NOMO-1 (cell line): Measurements from ENCODE around the gene TTYH2.

ENCODE experiments used
- DNase-seq, 2 experiments: peaks; one replicate each; lab custom pipeline; 2025; ENCODE audit not compliant: unreplicated experiment in 2 of 2; lab: John Stamatoyannopoulos, UW

The TTYH2 gene

DNA sequence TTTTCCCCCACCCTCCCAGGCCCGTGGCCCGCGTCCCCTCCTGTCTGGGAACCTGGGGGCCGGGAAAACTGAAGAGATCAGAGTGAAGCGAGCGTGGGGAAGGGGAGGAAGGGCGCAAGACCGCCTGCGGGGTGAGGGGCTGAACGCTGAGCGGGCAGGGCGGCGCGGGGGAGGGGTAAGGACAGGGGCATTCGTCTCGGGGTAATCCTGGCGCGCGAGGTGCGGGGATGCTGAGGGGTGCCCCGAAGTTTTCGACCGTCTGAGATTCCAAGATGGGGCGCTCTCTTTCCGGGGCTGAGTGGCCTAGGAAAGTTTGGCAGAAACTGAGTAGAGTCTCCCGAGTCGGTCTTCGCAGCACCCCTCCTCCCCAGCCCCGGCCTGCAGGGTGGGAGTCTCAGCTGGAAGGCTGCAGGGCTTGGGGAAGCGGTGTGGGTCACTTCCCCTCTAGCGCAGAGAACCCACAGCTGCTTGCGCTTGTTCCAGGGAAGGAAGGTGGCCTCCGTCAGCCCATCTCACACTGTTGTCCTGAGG is 555 bp downstream of the TTYH2 start:
- peak; percentile 36 to 50 for DNase-seq

DNA sequence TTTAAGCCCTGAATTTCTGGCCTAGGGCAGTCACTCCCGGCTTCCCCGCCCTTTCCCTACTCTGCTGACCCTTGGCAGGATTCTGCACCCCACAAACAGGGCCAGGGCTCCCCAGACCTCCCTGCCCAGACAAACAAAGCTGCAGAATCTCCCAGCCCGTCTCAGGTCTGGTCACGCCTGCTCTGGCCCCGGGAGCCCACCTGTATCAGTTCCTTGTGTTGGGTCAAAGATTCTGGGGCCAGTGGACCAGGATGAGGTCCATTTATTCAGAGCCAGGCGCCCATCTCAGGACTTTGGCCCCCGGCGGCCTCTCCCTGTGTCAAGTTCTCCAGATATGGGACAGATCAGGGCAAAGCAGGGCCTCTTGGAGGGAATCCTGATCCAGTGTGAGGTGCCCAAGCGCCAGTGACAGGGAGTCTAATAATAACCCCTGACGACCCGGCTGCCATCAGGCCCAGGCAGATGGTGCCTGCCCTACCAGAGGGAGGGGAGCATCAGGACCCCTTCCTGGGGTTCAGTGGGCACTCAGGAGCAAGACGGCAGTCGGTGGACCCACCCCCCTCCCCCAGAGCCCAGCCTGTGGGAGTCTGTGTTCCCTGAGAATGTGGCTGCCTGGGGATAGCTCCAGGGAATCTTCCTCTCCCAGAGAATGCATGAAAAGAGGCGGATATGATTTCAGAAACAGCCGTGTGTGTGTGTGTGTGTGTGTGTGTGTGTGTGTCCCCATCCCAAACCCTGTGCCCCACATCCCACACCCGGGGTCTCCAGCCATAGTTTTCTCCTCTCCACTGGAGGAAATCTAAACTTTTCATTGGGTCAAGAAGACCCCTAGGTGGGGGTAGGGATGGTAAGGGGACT is 1.3 kb downstream of the TTYH2 start:
- no peak for DNase-seq

DNA sequence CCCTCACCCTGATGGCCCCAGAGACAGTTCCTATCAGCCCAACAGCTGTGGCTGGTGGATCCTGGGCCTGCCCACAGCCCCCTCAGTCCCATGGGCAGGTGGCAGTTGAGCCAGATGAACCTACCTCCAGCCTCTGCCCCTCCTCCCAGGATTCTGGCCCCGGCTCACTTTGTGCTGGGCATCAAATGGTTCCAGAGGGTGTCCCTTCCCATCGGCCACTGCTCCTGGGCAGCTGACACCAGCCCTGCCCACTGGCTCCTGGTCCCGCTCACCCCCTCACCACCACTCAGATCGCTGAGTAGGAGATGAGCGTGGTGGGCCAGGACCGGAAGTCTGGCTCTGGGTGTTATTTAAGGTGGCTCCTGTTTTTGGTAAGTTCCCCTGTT is 2.0 kb downstream of the TTYH2 start:
- no peak for DNase-seq

DNA sequence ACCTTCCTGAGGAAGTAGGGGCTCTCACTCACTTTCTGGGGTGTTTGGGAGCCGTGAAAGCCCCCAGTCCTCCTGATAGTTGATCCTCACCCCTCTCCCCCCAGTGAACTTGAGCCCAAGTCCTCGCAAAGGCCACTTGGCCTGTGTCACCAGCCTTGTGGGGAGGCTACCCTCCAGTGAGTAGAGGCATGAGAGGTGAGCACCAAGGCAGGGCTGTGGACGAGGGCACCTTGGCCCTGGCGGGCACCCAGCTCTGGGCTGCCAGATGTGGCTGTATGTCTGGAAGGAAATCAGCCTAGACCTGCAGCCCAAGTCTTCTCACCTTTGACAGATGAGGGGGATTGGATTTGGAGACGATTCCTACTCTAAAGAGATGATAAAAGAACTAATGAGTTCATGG is 3.1 kb downstream of the TTYH2 start:
- DNase-seq, result no peak

DNA sequence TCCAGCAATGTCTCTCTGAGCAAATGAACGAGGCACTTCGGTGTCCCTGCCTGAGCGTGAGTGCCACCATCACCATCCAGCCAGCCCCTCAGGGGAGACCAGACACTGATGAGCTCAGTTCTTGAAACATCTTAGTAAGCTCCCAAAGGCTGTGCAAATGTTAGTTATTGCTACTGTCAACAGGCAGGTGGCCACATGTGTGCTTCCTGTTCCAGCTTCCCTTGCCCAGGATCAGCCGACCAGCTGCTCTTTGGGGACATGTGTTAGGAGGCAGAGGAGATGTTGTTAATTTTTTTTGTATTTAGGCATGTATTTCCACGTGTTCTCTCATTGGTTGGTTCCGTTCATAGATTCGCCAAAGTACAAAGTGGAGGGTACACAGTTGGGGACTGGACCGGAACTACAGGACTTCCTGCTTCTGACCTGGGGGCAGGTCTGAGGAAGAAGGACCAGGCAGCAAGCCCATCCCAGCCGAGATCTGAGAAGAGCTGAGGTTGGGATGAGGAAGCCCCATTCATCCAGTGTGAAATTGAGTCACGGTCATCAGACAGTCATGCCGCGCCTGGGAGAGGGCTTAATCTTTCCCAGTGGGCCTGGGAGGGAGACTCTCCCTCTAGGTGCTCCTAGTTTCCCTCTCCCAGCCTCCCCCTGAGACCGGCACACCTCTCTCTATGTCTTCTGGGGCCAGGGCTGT is 3.8 kb downstream of the TTYH2 start:
- no peak for DNase-seq

DNA sequence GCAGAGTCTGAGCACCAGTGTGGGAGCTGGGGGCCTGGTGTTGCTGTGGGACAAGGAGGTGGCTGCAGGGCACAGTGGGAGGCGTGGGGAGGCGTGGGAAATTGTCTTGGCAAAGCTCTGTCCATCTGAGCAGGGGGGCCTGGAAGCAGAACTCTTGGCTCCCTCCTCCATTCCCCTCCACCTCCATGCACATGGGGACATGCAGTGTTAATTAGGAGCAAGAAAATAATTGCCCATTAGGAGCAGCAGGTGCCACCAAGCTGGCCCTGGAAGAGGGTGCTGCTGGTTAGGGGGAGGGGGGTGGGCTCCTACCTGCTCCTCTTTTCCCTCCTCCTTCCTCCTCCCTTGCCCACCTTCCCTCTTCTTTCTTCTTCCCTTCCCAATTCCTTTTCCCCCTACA is 4.5 kb downstream of the TTYH2 start:
- no peak for DNase-seq

DNA sequence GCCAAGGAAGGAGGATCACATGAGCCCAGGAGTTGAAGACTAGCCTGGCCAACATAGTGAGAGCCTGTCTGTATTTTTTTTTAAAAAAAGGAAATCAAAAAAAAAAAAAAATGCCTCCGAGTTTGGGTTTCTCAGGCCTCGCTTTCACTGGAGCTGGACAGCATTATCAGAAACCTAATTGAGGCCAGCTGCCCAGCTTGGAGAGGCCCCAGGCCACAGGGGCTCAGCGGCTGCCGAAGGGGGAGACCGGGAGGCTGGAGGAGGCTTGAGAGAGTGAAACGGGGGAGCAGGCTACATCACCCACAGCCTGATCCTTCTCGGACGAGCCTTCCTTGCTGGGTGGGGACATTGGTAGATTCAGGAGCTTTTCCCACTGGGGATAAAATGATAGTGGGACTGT is 5.1 kb downstream of the TTYH2 start:
- DNase-seq, result no peak

DNA sequence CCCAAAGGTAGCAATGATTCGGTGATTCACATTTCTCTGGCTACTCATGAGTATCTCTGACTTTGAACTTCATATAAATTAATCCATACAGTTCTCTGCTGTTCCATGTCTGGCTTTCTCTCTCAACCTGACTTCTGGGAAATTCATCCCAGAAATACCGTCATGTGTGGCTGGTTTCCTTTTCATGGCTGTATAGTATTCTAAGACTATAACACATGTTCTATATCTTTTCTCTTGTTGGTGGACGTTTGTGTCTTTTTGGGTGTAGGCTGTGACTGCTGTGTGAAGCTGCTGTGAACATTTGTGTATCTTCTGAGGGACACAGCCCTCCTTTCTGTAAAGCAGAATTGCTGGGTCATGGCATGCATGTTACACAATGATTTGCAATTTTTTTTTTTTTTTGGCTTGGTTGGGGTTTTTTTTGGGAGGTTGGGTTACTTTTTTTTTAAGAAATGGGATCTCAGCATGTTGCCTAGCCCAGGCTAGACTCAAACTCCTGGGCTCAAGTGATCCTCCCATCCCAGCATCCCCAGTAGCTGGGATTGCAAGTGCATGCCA is 6.3 kb downstream of the TTYH2 start:
- peak in 1 of 2 experiments; percentile 12 for DNase-seq

DNA sequence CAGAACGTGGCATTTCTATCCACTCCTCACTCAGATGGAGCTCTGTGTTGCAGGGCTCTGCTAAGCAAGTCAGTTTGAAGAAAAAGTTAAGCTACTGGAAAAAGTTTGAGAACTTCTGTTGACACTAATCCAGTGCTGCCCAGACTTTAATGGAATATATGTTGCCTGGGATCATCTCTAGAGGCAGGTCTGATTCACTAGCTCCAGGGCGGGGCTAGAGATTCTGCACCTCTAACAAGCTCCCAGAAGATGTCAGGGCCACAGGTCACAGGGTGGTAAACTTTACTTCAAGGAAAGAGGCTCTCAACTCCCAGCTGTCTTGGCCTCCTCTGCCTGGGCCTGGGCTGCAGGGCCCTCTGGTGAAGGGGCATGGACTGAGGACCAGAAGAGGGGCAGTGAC is 6.8 kb downstream of the TTYH2 start:
- no peak for DNase-seq

DNA sequence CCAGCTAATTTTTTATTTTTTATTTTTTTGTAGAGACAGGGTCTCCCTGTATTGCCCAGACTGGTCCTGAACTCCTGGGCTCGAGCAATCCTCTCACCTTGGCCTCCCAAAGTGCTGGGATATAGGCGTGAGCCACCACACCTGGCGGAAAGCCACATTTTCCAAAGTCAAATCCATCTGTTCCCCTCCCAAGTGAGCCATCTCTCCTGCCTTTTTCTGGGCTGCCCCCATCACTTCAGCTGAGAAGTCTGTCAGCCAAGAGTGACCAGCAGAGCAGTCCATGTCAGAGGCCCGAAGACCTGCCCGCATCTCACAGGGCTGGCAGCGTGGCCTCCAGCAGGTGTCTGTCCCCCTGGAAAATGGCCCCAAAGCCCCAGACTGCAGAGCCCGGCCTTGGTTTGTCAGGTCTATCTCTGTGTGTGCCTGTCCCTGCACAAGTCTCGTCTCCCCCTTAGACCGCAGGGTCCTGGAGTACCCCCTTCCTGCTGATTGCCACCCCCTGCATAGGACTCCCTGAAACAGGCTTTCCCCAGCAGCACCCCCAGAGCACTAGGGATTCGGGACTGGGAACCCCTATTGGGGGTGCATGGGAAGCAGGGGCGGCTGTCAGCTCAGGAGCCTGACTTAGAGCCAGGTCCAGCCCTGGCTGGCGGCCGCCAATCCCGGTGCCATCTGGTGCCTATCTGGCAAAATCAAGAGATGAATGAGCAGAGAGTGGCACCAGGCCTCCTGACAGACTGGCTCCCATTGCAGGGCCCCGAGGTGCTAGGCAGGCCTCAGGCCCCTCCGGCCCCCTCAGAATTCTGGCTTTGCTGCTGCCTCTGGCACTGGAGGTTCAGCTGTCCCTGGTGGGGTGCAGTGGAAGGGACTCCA is 7.8 kb downstream of the TTYH2 start:
- no peak for DNase-seq

DNA sequence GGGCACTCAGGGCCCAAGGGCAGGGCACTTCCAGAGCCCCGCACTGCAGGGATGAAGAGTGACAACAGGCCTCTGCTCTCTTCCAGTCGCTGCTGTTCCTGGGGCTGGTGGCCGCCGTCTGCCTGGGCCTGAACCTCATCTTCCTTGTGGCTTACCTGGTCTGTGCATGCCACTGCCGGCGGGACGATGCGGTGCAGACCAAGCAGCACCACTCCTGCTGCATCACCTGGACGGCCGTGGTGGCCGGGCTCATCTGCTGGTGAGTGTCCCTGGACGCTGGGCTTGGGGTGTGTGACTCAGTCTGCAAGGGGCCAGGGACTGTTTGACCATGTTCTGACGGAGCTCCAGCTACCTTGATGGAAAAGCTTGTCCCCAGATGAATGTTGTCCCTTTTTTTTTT is 9.0 kb downstream of the TTYH2 start:
- DNase-seq, result no peak

DNA sequence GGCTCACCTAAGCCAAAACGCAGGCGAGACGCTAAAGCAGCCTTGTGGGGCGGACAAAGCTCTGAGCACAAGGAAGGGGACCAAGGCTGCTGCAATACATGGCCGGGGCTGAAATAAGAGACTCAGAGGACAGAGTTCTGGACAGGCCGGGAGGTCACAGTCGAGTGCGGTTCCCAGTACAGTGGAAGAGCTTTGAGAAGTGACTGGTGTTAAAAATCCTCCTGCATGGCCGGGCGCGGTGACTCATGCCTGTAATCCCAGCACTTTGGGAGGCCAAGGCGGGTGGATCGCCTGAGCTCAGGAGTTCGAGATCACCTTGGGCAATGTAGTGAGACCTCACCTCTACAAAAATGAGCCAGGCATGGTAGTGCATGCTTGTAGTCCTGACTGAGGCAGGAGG is 10.5 kb downstream of the TTYH2 start:
- DNase-seq, result no peak

DNA sequence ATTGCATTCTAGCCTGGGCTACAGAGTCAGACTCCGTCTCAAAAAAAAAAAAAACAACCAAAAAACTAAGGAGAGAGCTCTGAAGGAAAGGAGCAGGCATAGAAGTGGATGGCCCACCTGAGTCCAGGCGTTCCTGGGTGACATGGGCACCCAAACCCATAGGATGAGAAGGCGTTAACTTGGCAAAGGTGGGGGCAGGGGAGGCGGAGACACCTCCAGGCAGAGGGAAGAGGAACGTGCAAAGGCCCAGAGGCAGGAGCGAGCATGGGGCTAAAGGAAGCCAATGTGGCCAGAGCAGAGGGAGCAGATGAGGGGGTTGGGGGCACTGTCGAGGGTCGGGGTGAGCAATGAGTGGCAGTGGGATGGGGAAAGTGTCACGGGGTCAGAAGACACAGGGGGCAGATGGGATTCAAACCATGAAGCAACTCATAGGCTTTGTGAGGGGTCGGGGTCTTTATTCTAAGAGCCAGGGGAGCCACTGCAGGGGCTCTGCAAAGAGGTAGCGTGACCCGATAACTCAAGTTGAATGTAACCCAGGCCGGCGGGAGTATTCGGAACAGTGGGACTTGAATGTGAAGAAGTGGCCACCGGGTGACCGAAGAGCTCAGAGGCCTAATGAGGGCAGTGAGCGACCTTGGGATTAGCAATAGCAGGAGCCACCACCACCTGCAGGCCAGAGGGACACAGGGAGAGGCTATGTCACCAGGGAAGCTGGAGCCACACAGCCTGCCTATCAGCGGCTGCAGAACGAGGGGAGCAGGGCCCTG is 11.8 kb downstream of the TTYH2 start:
- DNase-seq, result no peak

DNA sequence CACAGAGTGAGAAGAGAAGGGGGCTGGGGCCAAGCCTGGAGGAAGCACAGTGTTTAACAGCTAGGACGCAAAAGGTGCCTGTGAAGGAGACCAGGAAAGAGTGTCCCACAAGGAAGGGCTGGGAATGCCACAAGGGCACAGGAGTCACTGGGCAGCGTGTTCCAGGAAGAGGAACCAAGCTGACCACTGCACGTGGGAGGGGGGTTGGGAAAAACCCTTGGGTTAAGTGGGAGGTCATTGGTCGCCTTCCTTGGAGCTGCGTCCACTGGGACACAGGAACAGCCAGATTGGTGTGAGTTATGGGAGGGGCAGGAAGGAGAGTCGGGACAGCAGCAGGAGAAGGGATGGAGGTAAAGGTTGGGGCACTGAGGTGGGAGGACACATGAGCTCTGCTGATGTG is 12.9 kb downstream of the TTYH2 start:
- no peak for DNase-seq

DNA sequence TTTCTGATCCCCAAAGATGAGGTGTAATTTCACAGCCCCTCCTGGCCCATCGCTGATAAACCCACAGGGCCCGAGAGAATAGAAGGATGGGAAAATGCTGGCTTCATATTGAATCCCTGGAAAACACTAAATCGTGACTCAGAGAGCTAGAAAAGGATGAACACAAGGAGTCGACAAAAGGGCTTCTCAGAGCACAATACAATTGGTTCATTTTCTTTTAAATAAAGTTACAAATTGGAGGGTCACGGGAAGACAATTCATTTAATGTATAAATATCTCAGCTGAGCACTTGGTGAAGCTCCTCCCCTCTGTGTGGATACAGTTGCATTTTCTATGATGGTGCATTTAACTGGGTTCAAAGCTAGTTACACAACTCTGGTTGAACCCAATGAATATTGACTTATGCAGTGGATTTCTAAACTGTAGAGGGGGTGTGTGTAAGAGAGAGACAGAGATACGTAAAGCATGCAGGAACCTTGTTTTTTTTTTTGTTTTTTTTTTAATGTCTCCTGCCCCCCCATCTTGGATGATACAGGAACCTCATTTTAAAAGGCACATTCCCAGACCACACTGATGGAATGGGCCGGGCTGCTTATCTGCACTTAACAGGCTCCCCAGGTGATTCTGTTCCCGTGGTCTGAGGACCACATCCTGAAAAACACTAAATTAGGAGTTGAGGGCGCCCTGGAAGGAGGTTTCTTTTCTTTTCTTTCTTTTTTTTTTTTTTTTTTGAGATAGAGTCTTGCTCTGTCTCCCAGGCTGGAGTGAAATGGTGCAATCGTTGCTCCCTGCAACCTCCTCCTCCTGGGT is 14.1 kb downstream of the TTYH2 start:
- DNase-seq, result no peak

DNA sequence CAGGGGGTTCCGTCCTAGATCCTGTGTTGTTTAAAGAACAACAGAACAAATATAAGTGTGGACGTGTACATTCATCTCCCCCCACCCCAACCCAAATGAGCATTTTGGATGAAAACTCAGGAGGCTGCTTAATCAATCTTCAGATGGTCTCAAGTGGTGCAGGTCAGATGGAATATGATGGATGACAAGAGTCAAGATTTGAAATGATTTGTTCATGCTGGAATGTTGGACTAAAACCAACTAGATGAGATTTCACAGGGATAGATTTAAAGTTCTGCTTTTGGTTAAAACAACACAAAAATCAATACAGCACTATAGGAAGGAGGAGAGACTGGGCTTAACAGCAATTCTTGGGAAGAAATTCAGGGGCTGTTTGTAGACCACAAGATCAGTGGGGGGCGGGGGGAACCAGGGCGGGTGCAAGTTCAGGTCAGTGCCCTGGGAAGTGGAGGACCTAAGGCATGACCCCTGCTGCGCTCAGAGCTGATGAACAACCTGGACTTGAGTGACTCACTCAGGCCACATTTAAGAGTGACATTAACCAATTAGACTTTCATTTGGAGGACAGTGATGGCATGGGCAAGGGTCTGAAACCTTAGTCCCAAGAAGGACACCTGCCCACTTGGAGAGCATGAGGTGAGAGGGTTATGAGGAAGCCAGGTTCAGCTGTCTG is 15.1 kb downstream of the TTYH2 start:
- no peak for DNase-seq

DNA sequence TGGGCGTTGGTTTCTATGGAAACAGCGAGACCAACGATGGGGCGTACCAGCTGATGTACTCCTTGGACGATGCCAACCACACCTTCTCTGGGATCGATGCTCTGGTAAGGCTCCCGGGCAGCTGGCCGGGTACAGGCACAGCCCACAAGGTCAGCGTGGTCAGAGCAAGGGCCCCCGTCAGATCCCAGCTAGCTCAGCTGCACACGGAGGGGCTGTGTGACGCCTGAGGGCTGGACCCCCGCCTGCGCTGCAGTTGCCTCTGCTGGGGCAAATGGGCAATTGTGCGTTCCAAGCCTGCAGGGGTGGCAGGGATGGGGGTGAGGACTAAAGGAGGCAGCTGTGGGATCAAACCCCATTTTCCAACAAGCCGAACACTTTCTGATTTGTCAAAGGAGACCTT is 17.5 kb downstream of the TTYH2 start:
- DNase-seq, result no peak
